ENCODE data around the gene RRP9. TPM values are rescaled to one million over a fixed set of nuclear protein-coding genes. Genes with fewer than 3 reads are reported as not detected.
"Not testable (repeated sequence)": the region's sequence is repeated elsewhere in the genome, so short reads cannot be mapped to it uniquely, and the experiment has no call there.

The RRP9 gene
- total RNA-seq, 3 donors from 2014 or later (not counting 1 experiment from before 2014, with no cell fraction given) = 11.2 to 13.0 (median 12.7) TPM

DNA sequence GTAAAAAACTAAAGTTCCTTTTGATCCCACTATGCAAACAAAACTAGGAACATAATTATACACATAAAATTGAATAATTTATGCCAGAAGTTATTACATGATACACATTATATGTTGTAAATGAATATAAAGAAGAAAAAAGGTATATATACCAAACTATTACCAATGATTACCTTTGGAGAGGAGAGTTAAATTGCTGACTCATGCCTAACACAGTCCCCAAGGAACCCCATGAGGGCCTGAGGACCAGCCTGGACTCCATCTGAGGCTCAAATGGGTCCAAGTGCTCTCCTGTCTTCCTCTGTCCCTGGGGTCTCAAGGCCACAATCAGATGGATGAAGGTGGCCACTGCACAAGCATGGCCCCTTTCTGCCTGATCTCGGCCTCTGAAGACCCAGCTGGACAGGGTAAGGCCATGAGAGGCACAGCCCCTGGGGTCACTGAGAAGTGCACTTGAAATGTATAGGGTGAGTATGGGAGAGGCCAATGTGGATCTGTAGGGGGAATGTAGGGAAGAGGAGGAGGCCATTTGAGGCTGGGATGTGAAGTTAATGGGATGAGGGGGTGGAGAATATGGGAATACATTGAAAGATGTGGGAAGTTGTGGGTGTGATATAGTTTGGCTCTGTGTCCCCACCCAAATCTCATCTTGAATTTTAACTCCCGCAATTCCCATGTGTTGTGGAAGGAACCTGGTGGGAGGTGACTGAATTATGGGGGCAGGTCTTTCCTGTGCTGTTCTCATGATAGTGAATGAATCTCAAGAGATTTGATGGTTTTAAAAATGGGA, 37.5 kb downstream of the RRP9 start:
- Histone ChIP-seq H3K4me3 (ENCODE audit: low read length) (no peak overlapping the region), H3K9me3 (ENCODE audit: control insufficient read depth, insufficient read depth, low read length) (no peaks in the 10 kb centered on the region), H3K36me3 (ENCODE audit: control insufficient read depth, insufficient read depth, low read length) (no peaks in the 10 kb centered on the region), H3K4me1 (ENCODE audit: control insufficient read depth, insufficient read depth, low read length) (no peaks in the 10 kb centered on the region), H3K27ac (ENCODE audit: low read length) (no peak overlapping the region), H3K27me3 (ENCODE audit: control insufficient read depth, insufficient read depth, low read length) (no peaks in the 10 kb centered on the region)
- ATAC-seq = no peak
- 87% methylated on average over 2 of the region's 2 CpGs for WGBS (ENCODE audit: insufficient coverage)
- Mint-ChIP-seq H3K27ac (no peak overlapping the region), H3K4me1 (no peaks in the 10 kb centered on the region), H3K27me3 (ENCODE audit: low read depth in 2 of 2) (peaks cover 45 to 68% of the 10 kb centered on the region in 2 donors), H3K4me3 (no peak overlapping the region), H3K9me3 (peaks cover 0 to 2% of the 10 kb centered on the region in 2 donors), H3K36me3 (peaks cover 5% of the 10 kb centered on the region)
- no peak for DNase-seq
- TF ChIP-seq, protein P1, sequence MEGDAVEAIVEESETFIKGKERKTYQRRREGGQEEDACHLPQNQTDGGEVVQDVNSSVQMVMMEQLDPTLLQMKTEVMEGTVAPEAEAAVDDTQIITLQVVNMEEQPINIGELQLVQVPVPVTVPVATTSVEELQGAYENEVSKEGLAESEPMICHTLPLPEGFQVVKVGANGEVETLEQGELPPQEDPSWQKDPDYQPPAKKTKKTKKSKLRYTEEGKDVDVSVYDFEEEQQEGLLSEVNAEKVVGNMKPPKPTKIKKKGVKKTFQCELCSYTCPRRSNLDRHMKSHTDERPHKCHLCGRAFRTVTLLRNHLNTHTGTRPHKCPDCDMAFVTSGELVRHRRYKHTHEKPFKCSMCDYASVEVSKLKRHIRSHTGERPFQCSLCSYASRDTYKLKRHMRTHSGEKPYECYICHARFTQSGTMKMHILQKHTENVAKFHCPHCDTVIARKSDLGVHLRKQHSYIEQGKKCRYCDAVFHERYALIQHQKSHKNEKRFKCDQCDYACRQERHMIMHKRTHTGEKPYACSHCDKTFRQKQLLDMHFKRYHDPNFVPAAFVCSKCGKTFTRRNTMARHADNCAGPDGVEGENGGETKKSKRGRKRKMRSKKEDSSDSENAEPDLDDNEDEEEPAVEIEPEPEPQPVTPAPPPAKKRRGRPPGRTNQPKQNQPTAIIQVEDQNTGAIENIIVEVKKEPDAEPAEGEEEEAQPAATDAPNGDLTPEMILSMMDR (IDR thresholded peaks at IDR 0.05) = no peak
- intact Hi-C loops (cut with micrococcal nuclease) = no loop called here

DNA sequence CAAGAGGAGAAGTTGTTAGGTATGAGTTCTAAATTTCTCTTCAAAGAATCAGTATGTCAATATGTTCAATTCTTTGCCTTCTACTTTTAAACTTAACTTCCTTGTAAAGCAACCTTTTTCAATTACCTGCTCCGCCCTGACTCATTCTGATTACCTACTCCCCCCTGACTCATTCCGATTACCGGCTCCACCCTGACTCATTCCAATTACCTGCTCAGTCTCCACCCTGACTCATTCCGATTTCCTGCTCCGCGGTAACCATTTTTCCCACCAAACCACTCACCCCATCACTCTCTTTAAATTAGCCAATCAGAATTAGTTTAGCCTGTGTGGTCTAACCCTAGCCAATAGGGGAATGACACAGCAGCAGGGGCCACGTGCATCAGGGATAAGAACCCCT, 39.3 kb downstream of the RRP9 start:
- H3K4me3 ChIP-seq (ENCODE audit: low read length); H3K4me1 ChIP-seq (ENCODE audit: control insufficient read depth, insufficient read depth, low read length); H3K27ac Mint-ChIP-seq; H3K4me3 Mint-ChIP-seq; H3K36me3 Mint-ChIP-seq; H3K4me1 Mint-ChIP-seq; H3K36me3 ChIP-seq (ENCODE audit: control insufficient read depth, insufficient read depth, low read length); H3K27me3 ChIP-seq (ENCODE audit: control insufficient read depth, insufficient read depth, low read length); H3K27ac ChIP-seq (ENCODE audit: low read length); H3K9me3 Mint-ChIP-seq; ATAC-seq; H3K9me3 ChIP-seq (ENCODE audit: control insufficient read depth, insufficient read depth, low read length); intact Hi-C loops (cut with micrococcal nuclease); DNase-seq: not testable (repeated sequence)
- 74% methylated on average over 5 of the region's 7 CpGs for WGBS (ENCODE audit: insufficient coverage)
- peaks cover 46 to 72% of the 10 kb centered on the region in 2 donors for H3K27me3 Mint-ChIP-seq (ENCODE audit: low read depth in 2 of 2)

DNA sequence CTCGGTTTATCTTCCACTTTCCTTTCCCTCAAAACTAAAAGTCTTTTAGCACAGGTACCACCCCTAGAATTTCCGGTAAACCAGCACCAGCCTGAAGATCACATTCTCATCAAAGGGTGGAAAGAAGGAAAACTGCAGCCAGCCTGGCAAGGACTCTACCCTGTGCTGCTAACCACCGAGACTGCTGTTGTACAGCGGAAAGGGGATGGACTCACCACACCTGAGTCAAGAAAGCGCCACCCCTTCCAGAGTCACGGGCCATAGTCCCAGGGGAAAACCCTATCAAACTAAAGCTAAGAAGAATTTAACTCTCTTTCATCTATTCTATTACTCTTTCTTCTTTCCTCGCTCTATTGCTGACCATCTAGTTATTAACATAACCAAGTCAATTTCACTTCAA, 41.7 kb downstream of the RRP9 start:
- H3K27me3 ChIP-seq (ENCODE audit: control insufficient read depth, insufficient read depth, low read length); H3K27ac Mint-ChIP-seq; H3K36me3 ChIP-seq (ENCODE audit: control insufficient read depth, insufficient read depth, low read length); H3K4me1 Mint-ChIP-seq; H3K36me3 Mint-ChIP-seq; H3K27ac ChIP-seq (ENCODE audit: low read length); H3K4me1 ChIP-seq (ENCODE audit: control insufficient read depth, insufficient read depth, low read length); H3K4me3 Mint-ChIP-seq; intact Hi-C loops (cut with micrococcal nuclease); H3K9me3 Mint-ChIP-seq; H3K4me3 ChIP-seq (ENCODE audit: low read length); H3K9me3 ChIP-seq (ENCODE audit: control insufficient read depth, insufficient read depth, low read length); DNase-seq; ATAC-seq: not testable (repeated sequence)
- peaks cover 46 to 69% of the 10 kb centered on the region in 2 donors for H3K27me3 Mint-ChIP-seq (ENCODE audit: low read depth in 2 of 2)
- WGBS (ENCODE audit: insufficient coverage) = 80% methylated on average over 7 of the region's 7 CpGs

DNA sequence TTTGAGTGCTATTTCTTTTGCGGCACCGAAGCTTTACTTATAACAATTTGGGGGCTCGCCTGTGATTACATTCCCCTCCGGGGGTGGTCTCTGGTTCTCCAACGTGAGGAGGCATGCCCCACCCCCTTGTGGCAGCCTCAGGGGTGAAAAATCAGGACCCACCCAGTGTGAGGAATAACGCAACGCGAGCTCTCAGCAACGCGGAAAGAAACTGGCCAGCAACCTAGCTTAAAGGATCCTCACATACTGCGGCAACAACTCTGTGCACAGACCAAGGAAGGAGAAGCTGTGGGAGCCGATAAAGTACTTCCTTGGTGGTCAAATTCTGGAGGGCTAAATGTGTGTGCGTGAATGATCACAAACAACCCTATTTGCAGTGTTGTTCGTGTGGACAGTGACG, 44.3 kb downstream of the RRP9 start:
- H3K9me3 ChIP-seq (ENCODE audit: control insufficient read depth, insufficient read depth, low read length) = no peaks in the 10 kb centered on the region
- H3K36me3 ChIP-seq (ENCODE audit: control insufficient read depth, insufficient read depth, low read length) = no peaks in the 10 kb centered on the region
- Mint-ChIP-seq H3K9me3 (no peaks in the 10 kb centered on the region), H3K4me1 (no peaks in the 10 kb centered on the region), H3K27me3 (ENCODE audit: low read depth in 2 of 2) (peaks cover 38 to 52% of the 10 kb centered on the region in 2 donors), H3K4me3 (no peak overlapping the region), H3K27ac (no peak overlapping the region), H3K36me3 (no peaks in the 10 kb centered on the region)
- TF ChIP-seq, protein P1 (IDR thresholded peaks at IDR 0.05) = no peak
- H3K27me3 ChIP-seq (ENCODE audit: control insufficient read depth, insufficient read depth, low read length) = peaks cover 2% of the 10 kb centered on the region
- no peak for ATAC-seq
- H3K27ac ChIP-seq (ENCODE audit: low read length) = no peak overlapping the region
- intact Hi-C loops (cut with micrococcal nuclease) = no loop called here
- DNase-seq = no peak
- 89% methylated on average over 15 of the region's 15 CpGs for WGBS (ENCODE audit: insufficient coverage)
- H3K4me1 ChIP-seq (ENCODE audit: control insufficient read depth, insufficient read depth, low read length) = no peaks in the 10 kb centered on the region
- no peak overlapping the region for H3K4me3 ChIP-seq (ENCODE audit: low read length)
